DMS153 (cell line): ENCODE measurements around the gene CACNA1F.

Experiments used
- DNase-seq: peaks from one replicate; lab custom pipeline; 2025; lab: John Stamatoyannopoulos, UW

The CACNA1F gene

GRCh38 chrX:49230500-49231232 lies 2.5 kb downstream of the CACNA1F start:
- DNase-seq, result peak; percentile 17

DNA sequence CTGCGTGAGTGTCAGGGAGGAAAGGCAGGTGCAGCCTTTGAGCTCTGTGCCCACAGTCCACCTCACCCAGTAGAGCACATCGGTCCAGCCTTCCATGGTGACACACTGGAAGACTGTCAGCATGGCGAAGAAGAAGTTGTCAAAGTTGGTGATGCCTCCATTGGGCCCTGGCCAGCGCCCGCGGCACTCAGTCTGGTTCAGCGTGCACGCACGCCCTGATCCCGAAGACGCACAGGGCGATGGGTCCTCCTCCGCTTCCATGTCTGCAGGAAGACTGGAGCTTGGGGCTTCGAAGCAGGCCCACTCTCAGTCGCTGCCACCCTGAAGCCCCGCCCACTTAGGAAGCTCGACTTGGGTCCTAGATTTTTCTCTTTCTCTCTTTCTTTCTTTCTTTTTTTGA lies 5.0 kb downstream of the CACNA1F start:
- DNase-seq, result no peak

DNA sequence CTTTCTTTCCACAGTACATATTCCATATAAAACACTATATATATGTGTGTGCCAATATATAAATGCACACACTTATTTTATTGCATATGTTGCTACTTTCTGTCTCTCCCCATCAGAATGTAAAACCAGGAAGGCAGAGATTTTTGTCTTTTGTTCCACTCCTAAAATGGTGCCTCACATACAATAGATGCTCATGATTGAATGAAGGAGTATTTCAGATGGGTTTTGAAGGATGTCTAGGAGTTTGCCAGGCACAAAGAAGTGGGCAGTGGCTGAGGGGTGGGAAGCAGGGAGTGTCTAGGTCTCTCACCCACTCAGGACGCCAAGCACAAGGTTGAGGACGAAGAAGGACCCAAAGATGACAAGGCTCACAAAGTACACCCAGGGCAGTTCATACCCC lies 5.4 kb downstream of the CACNA1F start:
- DNase-seq, result no peak

- no peak for DNase-seq
Measured at GRCh38 chrX:49226946-49227345, 6.2 kb downstream of the CACNA1F start.

GRCh38 chrX:49225858-49226257 lies 7.3 kb downstream of the CACNA1F start:
- no peak for DNase-seq

DNA sequence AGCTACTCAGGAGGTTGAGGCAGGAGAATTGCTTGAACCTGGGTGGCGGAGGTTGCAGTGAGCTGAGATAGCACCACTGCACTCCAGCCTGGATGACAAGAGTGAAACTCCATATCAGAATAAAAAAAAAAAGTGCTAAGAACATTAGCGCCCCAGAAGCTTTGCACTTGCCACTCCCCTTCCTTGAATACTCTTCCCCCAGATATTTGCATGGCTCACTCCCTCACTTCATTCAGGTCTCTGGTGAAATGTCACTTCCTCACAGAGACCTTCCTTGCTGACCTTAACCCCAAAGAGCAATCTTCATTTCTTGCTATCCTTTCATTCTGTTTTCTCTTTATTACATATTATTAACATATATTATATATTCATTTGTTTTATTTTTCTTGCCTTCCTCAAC lies 11.3 kb downstream of the CACNA1F start:
- no peak for DNase-seq

DNA sequence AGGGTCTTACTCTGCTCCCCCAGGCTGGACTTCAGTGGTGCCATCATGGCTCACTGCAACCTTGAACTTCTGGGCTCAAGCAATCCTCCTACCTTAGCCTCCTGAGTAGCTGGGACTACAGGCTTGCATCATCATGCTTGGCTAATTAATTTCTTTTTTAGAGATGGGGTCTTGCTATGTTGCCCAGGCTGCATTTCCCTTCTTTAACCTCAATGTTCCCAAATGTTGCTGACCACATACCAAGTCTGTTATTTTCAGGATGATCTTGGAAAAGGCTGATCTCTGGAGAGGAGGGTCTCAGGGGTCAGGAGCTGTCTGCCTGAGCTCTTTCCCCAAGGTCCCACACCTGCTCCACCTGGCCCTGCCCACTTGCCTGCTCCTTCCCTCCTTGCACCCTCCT lies 13.0 kb downstream of the CACNA1F start:
- no peak for DNase-seq

DNA sequence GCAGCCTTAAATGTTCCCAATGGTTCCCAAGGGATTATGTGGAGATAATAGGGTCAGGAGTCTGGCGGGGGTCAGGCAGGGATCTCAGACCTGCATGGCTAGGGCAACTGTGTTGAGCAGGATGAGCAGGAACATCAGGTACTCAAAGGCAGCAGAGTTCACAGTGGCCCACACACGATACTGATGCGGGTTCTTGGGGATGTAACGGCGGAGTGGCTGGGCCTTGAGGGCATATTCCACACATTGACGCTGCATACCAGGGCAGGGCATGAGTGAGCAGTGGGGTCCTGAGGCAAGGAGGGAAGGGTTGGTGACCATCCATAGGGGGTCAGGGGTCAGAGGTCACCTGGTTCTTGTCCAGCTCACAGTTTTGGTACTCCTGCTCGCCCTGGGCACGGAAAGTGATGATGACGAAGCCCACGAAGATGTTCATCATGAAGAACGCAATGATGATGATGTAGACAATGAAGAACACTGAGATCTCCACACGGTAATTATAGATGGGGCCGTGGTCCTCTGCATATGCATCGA lies 18.1 kb downstream of the CACNA1F start:
- DNase-seq, result no peak

DNA sequence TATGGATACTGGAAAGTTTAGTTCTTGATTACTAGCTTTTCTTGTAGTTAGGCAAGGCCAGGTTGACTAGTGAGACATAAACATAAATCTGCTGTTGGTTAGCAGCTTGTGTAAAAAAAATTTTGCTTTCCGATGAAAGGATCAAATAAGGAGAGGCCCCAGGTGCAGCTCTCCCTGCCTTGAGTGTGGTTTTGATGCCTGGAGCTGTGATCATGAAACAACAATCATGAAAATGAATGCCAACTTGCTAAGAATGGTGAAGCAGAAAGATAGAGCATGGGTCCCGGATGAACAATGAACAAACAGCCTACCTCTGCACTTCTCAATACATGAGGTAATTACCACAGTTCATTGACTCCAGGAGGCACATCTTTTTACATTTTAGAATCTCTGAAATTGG lies 18.7 kb downstream of the CACNA1F start:
- DNase-seq, result no peak

GRCh38 chrX:49212861-49213260 lies 20.3 kb downstream of the CACNA1F start:
- DNase-seq, result no peak

GRCh38 chrX:49212209-49212608 lies 20.9 kb downstream of the CACNA1F start:
- no peak for DNase-seq

DNA sequence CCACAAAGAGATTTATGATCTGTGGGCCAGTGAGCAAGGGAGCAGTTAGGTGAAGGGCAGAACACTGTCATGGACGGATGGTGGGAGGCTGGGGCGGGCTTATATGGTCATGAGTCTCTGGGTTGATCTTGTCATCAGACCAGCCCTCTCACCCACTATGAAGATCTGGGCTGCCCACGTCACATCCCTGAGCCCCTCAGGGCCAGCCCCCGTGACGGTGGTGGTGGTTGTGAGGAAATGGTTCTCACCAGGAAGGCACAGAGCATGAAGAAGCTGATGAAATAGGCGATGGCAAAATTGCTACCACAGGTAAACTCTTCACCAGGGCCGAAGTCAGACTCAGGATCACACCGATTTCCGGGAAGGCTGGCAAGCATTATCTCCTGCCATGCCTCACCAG lies 22.1 kb downstream of the CACNA1F start:
- DNase-seq, result no peak

DNA sequence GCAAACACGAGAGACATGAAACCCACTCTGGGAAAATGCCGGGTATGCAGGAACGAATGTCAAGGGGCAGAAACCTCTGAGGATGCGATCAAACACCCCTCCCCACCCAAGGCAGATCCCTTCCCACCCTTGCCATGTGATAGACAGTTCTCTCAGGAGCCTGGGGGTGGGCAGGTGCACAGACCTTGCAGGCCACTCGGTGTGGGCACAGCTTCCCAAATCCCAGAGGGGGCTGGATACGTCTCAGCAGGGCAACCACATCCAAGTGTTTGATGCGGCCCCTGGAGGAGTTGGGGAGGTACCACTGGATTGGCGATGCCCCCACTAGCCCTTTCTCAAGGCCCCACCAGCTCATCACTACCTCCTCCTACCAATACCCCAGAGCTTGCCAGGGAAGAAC lies 22.7 kb downstream of the CACNA1F start:
- DNase-seq, result no peak

DNA sequence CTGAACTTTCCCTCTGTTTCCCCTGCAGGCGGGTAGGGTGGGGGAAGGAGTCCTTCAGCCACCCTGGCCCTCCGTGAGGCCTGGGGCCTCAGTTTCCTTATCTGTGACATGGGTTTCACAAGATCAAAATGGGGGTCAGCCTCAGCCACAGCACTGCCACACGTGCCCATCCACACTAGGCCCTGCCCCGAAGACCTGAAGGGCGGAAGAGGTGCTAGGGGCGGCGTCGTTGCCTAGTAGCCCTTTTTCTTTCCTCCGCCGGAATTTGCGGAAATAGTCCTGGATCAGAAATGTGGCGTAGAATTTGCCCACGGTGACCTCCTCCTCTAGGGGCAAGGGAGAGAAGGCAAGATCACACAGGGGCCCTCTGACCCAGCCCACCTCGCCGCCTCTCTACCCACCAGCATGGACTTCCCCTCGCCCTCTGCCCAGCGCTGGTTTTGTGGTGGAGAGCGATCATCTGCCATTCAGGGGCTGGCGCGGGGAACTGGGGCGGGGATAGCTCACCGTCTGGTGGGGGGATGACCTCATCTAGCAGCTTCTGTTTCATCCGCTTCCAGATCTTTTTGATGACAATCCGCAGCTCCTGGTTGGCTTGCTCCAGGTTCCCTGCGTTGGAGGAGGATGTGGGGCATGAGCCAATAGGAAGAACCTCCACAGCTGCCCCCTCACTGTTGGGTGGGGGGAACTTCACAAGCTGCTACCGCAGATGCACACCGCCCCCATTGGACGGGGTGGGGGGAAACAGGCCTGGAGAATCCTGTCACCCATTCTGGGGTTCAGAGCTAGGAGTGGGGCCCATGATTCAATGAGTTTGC lies 23.5 kb downstream of the CACNA1F start:
- peak; percentile 40 for DNase-seq

GRCh38 chrX:49208399-49208798 lies 24.7 kb downstream of the CACNA1F start:
- DNase-seq, result no peak

DNA sequence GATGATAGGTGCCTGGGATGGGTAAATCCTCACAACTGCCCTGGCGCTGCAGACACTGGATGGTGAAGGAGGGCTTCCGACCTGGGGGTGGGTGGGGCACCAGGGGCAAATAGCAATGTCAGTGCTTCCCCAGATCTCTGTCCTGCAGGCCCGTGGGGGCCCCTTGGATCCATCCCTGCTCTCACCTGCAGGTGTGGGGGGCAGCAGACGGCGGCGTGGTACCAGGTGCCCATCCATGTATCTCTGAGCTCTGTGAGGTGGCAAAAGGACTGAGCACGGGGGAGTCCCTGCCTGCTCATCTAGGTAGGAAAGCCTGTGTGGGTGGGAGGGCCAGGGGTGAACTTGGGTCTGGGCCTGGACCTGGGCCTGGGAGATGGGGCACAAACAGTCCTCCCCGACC lies 26.6 kb downstream of the CACNA1F start:
- DNase-seq, result no peak

GRCh38 chrX:49205443-49205842 lies 27.7 kb downstream of the CACNA1F start:
- no peak for DNase-seq

DNA sequence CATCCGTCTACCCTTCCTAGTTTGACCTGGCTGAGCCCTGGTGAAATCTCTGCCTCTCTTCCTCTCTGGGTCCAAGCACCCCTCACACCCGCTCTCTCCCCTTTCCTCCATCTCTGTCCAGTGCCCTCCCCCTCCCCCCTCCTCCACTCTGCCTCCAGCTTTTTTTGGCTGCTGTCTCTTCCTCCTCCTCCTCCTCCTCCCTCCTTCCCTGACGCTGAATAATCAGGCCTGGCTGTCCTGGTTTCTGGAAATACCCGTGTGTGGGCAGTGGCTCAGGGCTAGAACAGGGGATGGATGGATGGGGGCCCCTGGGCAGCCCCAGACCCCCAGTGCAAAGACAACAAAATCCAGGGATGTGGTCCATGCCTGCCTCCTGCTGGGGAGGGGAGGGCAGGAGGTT lies 28.4 kb downstream of the CACNA1F start:
- no peak for DNase-seq

- DNase-seq, result no peak
Measured at GRCh38 chrX:49204017-49204416, 29.1 kb downstream of the CACNA1F start.

GRCh38 chrX:49203536-49203935 lies 29.6 kb downstream of the CACNA1F start:
- no peak for DNase-seq

- no peak for DNase-seq
Measured at GRCh38 chrX:49202022-49202421, 31.1 kb downstream of the CACNA1F start.

DNA sequence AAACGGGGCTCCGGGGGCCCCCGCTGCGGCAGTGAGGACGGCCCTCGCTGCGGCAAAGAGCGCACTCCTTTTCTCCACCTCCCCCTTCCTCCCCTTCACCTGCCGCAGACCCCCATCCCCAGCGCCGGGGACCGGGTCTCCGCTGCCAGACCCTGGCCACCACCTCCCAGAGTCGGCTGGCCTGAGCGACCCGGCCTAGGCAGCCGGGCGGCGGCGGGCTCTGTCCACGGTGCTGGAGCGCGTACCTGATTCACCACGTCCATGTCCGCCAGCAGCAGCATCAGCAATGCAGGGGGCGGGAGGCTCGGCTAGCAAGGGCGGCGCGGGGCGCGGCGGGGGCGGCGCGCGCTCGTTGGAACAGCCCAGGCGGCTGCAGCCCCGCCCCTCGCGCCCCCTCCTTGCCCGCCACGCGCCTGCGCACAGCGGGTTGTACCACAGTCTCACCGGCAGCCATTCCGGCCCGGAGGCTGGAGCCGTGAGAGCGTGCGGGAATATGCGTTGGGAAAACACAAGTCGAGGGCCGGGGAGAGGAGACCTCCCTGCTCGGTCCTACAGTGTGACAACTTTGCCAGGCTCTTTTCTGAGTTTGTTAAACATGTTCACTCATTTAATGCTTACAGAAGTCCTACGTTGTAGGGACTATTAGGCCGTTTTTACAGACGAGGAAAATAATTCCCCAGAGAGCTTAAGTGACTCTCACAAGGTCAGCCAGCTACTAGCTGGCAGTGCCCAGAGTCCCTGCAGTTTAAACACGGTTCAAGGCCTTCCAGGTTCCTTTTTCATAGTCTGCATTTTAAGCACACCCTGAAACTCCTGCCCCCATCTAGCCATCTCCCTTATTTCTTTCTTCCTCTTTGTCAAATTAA lies 33.0 kb downstream of the CACNA1F start, which contains the start of gene SYP:
SYP (minus strand) TSS at position 288 of the 866 bp plus-strand sequence; CDS start at position 281, 7 bp downstream.
- DNase-seq, result peak; percentile 62
